ENCODE results near the gene QPCTL.
"Not testable (repeated sequence)": the region's sequence is repeated elsewhere in the genome, so short reads cannot be mapped to it uniquely, and the experiment has no call there.

The QPCTL gene

DNA sequence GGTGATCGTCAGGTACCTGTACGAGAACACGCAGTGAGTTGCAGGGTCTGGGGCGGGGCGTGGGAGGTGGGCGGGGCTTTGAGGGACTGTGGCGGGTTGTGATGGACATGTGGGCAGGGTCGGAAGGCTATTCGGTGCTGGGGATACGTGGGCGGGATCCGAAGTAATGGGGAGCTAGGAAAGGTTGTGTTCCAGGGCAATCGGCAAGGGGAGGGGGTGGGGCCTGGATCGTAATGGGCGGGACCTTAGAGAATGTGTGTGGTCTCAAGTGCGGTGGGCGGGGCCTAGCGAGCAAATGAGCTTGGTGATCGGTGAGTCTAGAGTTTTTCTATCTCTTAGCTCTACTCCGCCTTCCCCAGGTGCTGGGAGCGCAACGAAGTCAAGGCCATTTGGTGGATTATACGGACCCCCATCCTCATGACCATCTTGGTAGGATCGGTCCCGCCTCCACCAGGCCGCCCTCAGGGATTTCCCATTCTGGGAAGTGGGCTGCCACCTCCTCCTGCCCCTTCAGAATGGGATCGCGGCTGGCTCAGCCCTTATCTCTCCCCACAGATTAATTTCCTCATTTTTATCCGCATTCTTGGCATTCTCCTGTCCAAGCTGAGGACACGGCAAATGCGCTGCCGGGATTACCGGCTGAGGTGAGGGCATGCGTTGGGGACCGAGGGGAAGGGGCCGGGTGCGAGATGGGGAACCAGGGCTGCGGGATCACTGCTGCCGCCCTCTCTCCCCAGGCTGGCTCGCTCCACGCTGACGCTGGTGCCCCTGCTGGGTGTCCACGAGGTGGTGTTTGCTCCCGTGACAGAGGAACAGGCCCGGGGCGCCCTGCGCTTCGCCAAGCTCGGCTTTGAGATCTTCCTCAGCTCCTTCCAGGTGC lies 14.9 kb upstream of the QPCTL start:
- peak; percentile 84 for DNase-seq

DNA sequence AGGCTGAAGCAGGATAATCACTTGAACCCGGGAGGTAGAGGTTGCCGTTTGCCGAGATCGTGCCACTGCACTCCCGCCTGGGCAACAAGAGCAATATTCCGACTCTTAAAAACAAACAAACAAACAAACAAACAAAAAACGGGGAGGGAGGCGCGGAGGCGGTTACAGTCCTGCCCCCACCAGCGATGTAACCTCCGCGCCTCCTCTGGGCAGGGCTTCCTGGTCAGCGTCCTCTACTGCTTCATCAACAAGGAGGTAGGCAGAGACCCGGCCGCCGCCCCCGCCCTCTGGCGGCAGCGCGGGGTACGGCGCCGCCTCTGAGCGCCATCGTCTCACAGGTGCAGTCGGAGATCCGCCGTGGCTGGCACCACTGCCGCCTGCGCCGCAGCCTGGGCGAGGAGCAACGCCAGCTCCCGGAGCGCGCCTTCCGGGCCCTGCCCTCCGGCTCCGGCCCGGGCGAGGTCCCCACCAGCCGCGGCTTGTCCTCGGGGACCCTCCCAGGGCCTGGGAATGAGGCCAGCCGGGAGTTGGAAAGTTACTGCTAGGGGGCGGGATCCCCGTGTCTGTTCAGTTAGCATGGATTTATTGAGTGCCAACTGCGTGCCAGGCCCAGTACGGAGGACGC lies 11.0 kb upstream of the QPCTL start:
- DNase-seq: peak; percentile 94

DNA sequence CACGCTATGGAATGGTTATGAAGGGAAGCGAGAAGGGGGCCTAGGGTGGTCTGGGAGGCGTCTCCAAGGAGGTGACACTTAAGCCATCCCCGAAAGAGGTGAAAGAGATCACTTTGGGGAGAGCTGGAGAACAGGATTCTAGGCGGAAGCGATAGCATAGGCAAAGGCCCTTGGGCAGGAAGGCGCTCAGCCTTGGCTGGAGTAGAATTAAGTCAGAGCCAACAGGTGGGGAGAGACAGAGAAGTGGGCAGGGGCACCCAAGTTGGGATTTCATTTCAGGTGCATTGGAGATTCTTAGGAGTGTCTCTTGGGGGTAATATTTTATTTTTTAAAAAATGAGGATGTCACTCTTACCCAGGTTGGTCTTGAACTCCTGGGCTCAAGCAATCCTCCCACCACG lies 10.3 kb upstream of the QPCTL start:
- no peak for DNase-seq

DNA sequence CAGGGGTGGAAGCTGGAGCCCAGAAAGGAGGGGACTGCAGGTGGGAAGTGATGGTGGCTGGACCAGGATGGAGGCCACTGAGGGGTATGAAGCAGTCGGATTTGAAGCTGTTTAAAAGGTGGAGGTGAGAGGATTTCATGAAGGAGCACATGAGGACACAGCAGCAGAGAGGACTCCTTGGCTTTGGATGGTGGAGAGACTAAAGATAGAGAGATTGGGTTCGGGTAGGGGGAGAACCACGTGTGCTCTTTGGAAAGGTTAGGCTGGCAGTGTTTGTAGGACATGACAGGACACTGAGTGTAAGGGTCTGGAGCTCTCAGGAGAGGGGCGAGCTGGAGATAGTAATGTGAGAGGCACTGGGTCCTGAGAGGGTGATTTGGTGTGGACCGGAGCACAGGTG lies 9.6 kb upstream of the QPCTL start:
- DNase-seq: no peak

DNA sequence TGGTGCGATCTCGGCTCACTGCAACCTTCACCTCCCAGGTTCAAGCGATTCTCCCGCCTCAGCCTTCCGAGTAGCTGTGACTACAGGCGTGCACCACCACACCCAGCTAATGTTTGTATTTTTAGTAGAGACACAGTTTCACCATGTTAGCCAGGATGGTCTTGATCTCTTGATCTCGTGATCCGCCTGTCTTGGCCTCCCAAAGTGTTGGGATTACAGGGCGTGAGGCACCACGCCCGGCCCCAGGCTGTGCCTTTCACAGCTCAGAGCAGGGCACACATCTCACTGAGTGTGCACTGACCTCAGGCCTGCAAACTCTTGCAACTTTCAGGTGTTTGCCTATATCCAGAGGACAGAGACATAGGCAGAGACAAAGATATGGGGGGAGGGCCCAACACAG lies 7.4 kb upstream of the QPCTL start:
- DNase-seq: not testable (repeated sequence)

DNA sequence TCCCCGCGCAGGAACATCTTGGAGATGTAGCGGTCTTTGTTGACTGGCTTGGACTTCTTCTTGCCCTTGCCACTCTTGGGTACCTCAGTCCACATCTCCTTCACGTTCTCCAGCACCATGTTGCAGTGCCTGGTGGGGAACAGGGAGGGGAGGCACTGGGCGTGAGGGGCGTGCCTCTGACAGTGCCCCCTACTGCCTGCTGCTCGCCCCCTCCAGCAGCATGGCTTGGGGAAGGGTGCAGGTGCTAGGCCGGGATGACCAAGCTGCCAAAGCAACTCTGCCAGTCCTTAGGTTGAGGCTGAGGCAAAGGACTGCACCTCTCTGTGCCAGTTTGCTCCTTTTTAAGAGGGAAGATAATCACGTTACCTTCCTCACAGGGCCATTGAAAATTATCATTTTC lies 4.9 kb upstream of the QPCTL start:
- DNase-seq: no peak

DNA sequence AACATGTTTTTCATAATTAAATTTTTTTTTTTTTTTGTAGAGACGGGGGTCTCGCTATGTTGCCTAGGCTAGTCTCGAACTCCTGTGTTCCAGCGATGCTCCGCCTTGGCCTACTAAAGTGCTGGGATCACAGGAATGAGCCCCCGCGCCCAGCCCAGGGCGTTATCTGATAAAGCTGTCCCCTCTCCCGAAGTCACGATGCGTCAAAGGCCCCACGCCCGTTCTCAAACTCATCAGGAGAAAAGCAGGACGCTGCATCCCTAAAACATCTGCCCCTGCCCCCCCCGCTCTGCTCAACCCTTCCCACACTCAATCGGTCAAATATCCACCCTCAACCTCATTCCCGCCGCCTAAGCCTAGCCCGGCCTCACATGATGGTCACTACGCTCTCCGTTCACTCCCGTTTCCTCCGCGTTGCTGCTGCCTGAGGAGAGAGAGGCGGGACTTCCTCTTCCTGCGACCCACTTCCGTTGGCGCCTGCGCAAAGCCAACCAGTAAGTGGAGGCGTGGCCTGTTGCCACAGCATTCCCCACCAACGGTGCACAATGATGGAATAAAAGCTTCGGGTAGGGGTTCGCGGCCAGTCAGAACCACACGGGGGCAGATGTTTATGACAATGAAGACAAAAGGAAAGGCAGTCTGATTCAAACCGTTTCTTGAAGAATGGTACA lies 815 bp upstream of the QPCTL start, which contains the start of gene SNRPD2:
TSS of gene SNRPD2 (minus strand) at position 438 of the 671 bp plus-strand sequence. CDS start at position 373, 65 bp downstream.
- peak; percentile 96 for DNase-seq

DNA sequence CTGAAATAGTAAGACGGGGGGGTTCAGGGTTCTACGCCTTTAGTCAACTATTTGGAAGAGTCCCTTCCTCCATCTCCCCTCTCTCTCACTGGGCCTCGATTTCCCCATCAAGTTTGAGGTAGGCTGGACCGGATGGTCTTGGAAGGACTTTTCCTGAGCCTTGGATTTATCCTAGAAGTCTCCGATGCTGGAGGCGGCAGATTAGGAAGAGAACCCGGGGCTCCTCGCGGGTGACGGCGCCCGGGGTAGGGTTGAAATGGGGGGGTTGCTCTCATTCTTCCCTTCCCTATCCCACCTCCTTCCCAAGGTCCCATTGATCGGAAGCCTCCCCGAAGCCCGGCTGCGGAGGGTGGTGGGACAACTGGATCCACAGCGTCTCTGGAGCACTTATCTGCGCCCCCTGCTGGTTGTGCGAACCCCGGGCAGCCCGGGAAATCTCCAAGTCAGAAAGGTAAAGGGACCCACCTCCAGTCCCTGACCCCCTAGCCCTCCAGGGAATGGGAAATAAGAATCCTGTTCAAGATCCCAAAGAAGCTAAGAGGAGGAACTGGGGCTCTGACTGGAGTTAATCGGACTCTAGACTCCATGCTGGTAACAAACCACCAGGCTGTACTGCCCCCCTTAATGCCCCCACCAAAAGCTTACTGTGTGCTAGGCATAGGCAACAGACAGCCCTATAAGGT lies 781 bp downstream of the QPCTL start:
- peak; percentile 86 for DNase-seq

DNA sequence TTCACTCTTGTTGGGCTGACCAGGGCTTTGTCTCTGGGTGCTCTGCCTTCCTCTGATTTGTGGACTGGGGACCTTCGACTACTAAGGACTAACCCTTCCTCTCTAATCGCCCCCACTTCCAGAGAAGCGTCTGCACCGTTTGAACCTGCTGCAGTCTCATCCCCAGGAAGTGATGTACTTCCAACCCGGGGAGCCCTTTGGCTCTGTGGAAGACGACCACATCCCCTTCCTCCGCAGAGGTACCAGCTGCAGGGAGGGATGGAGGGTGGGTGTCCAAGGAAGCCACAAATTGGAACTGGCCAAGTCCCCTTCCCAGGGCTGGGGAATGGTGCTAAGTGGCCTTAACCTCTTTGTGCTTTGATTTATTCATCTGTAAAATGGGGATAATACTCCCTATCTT lies 9.2 kb downstream of the QPCTL start:
- no peak for DNase-seq

DNA sequence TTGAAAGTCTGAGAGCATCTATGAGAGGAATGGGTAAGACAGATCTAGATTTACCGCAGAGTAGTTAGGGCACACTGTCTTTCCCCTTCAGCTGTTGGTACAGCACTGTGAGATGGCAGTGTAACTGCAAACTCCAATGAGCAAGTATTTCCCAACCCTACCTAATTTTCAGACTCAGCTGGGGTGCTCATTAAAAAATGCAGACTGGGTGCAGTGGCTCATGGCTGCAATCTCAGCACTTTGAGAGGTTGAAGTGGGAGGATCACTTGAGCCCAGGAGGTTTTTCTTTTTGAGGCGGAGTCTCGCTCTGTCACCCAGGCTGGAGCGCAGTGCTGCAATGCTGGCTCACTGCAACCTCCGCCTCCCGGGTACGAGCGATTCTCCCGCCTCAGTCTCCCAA lies 12.6 kb downstream of the QPCTL start:
- no peak for DNase-seq

DNA sequence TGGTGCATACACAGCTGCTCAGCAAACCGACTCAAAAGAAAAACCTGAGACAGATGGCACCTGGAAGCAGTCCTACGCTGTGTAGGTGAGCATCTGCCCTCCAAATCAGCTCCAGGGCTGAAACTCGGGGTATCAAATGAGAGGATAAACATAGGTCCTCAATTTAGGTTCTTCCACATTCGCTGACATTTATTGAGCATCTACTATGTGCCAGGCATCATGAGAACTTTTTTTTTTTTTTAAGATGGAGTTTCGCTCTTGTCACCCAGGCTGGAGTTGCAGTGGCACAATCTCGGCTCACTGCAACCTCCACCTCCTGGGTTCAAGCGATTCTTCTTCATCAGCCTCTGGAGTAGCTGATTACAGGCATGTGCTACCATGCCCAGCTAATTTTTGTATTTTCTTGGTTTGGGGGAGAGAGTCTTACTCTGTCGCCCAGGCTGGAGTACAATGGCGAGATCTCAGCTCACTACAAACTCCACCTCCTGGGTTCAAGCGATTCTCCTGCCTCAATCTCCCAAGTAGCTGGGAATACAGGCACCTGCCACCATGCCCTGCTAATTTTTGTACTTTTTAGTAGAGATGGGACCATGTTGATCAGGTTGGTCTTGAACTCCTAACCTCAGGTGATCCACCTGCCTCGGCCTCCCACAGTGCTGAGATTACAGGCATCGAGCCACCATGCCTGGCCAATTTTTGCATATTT lies 13.4 kb downstream of the QPCTL start:
- DNase-seq: no peak

DNA sequence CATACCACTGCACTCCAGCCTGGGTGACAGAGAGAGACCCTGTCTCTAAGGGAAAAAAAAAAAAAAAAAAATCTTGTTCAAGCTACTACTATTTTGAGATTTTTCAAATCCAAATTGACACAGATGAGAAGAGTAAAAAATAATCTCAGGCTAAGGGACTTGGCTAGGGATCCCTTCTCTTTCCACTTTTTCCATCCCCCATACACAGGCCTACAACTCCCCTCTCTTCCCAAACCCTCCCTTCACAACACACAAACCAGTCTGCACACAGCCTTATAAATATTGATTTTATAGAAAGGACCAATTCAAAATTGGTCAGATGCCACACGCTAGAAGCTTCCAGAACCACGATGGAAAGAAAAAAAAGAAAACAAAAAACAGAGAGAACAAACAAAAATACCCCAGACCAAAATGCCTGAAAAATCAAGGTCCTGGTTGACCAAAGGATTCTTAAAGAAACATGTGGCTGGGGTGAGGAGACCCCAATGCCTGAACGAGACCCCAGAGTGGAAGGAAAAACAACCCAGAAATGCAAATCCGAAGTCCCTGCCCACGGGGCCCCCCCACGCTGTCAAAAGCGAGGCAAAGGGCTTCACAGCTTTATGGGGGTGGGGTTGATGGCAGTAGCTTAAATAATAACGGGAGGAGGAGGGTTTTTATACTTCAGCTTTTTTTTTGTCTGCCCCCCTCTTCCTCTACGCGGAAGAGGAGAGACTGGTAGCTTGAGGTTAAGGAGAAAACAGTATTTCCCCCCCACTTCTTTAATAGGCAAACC lies 18.1 kb downstream of the QPCTL start:
- DNase-seq: no peak

DNA sequence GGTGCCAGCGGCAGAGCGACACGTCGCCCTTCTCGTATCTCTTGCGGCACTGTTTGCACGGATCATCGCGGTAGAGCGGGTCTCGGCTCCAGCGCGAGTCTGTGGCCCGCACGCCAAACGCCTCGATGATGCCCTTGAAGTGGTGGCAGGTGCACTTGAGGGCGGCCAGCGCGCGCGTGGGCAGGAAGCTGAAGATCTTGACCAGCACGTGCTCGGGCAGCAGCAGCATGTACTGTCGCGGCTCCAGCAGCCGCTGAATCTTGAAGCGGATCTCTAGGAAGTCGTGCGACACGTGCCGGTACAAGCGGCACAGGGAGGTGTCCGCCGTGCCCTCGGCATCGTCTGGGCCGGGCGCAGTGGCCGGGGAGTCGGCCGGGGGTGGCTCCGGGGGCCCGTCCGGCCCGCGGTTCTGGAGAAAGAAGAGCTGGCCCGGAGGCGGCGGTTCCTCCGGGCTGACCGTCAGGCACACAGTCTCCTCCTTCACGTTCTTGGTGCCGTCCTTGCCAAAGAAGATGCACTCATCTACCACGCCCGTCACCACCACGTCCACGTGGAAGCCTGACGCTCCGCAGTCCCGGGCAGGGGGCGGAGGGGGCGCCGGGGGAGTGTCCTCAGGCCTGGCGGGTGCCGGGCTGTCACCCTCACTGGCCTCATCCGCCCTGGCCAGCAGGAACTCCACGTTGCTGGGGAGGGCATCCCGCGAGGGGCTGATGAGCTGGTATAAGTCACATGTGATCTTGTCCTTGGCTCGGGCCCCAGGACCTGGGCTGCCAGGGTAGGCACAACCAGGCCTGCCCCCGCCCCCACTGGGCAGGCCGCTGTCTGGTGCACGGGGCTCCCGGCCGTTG lies 19.6 kb downstream of the QPCTL start:
- no peak for DNase-seq

DNA sequence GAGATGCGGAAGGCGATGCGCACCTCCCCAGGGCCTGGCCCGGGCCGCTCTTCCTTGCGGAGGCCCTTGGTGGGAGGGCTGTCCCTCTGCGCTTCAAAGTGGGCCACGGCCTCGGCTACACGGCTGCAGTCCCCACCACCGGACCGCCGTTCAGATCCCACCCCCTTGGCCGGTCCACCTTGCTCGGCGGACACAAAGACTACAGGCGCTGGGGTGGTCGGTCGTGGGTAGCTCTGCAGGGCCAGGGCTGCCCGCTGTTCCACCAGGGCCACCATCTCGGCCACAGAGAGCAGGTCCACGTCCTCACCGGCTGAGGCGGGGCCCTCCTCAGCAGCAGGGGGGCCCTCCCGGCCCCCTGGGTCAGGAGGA lies 20.2 kb downstream of the QPCTL start:
- no peak for DNase-seq

DNA sequence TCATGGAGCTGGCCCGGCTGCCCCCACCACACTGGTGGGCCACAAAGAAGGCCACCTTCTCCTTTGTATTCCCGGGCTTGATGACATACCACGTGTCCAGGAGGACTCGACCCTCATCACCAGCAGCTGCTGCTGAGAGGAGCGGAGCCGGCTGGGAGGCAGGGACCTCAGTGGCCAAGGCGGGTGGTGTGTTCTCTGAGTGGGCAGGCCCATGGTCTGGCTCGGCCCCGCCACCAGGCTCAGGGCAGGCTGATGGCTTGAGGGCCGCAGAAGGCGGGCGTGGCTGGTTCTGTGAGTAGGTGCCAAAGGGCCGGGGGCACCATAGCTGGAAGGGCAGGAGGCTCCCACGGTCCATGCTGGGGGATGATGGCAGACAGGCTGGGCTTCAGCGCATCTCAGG lies 20.7 kb downstream of the QPCTL start:
- no peak for DNase-seq

DNA sequence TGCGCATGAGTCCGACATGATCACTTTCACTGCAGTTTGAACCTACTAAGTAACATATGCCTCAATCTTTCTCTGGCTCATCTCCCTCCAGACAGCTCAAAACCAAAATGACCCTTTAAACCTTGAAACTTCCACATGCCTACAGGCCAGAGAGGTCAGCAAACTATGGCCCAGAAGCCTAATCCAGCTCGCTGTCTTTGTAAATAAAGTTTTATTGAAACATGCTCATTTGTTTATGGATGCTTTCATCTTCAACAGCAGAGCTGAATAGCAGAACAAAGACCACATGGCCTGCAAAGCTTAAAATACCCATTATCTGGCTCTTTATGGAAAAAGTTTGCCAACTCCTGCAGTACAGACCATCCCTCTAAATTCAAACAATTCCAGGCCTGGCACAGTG lies 22.7 kb downstream of the QPCTL start:
- DNase-seq: no peak

DNA sequence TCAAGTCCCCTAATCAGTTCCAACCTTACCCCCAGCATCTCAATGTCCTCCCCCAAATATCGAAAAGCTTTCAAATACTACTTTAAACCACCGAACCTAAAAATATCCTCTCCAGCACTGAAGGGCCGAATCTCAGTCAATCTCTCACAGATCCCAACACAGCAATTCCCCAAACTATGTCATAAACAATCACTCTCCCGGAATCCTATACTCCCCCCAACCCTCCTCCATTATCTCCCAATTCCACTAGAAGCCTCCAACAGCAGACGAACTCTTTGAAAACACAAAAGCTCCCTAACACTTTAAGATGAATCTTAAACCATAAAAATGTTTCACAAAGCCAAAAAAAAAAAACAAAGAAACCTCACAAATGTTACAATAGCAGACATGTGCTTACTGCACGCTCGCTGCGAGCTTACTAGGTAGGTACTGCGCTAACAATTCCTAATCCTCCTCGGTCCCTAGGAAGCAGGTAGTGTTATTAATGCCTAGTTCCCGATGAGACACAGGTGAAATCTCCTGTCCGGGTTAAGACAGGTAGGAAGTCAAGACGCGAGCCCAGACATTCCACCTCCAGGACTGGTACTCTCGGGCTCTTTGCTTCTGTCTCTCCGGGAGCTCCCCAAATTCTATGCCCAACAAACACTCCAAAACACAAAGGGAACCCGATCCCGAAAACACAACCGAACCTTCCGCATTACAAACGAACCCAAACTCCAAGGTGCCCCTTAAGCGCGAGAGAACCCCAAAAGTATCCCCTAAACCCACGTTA lies 24.1 kb downstream of the QPCTL start:
- DNase-seq: peak; percentile 22

DNA sequence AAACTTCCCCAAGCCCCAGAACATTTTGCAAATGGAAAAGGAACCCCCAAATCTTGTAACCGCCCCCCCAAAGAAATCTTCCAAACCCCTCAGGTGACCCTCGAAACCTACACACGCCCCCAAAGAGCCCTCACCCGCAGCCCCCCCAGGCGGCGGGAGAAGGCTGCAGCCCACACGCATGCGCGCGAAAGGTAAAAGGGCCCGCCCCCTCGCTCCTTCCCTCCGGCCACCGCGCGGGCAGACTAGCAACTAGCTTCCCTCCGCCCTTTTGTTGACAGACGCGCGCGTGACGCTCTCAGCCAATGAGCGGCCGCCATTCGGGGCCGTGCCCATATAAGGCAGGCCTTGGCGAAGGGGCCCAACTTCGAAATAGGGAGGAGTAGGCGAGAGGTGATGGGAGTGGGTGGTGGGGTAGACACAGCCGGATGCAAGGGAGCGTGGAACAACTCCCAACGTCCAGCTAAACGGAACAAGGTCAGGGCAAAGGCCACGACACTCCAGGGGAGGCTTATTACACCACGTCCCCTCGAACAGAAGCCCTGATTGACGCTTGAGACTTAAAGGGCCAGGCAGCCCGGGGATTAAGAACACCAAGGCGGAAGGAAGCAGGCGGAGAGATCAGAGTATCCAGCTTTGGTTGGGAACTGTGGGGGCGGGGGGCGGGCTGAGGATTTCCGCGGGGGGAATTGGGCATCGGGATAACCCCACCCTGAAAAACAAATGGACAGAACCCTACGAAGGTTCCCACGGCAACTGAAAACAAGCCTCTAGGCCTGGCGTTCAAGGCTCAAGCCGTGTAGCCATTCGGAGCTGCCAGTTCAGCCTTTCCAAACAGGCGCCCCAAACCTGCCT lies 24.9 kb downstream of the QPCTL start:
- DNase-seq: peak; percentile 99
